Natural killer cell (primary cell): Measurements from ENCODE around the gene CD200R1L. TPM values are rescaled to one million over a fixed set of nuclear protein-coding genes. Genes with fewer than 3 reads are reported as not detected.

ENCODE experiments used
- ATAC-seq, 3 donors: fragments of 150-1000 bp in 2 of 3; fragments of 200-7000 bp in 1 of 3; cut with Tn5 transposase; 1 replicate in 1 of 3; 2 replicates in 2 of 3; pipeline ENCODE4 v1.10.0; 2021; ENCODE audit warnings: mild to moderate bottlenecking in 2 of 3, moderate library complexity in 2 of 3
- DNase-seq, 2 donors: peaks; one replicate each; pipeline versions ENCODE4 v3.0.0 to v3.0.0-alpha.2; 2013 to 2021; ENCODE audit warnings: mixed read lengths in 1 of 2
- H3K27ac ChIP-seq: one replicate; pipeline ENCODE4 v1.5.1; 2013; ENCODE audit warnings: mild to moderate bottlenecking, low read length
- H3K27me3 ChIP-seq: one replicate; pipeline ENCODE4 v1.6.1; 2013; ENCODE audit warnings: low read length; ENCODE audit not compliant: control insufficient read depth, insufficient read depth
- H3K36me3 ChIP-seq: one replicate; pipeline ENCODE4 v1.6.1; 2013; ENCODE audit warnings: low read length; ENCODE audit not compliant: control insufficient read depth, insufficient read depth
- H3K4me1 ChIP-seq: one replicate; pipeline ENCODE4 v1.6.1; 2013; ENCODE audit warnings: low read length; ENCODE audit not compliant: control insufficient read depth, insufficient read depth
- H3K4me3 ChIP-seq: one replicate; pipeline ENCODE4 v1.5.1; 2013; ENCODE audit warnings: low read length
- H3K9me3 ChIP-seq: one replicate; pipeline ENCODE4 v1.6.1; 2013; ENCODE audit warnings: low read length; ENCODE audit not compliant: control insufficient read depth, insufficient read depth
- H3K27ac Mint-ChIP-seq, 2 donors: one replicate each; pipeline ENCODE4 v1.8.0; 2022; ENCODE audit warnings: mild to moderate bottlenecking in 2 of 2, mixed read lengths in 2 of 2, moderate library complexity in 1 of 2
- H3K27me3 Mint-ChIP-seq, 2 donors: one replicate each; pipeline ENCODE4 v1.8.0; 2022; ENCODE audit warnings: low read depth in 2 of 2, mixed read lengths in 2 of 2
- H3K36me3 Mint-ChIP-seq: one replicate; pipeline ENCODE4 v1.8.0; 2022; ENCODE audit warnings: mixed read lengths
- H3K4me1 Mint-ChIP-seq, 2 donors: one replicate each; pipeline ENCODE4 v1.8.0; 2022; ENCODE audit warnings: mixed read lengths in 2 of 2
- H3K4me3 Mint-ChIP-seq: one replicate; pipeline ENCODE4 v1.8.0; 2022; ENCODE audit warnings: mild to moderate bottlenecking, moderate library complexity, mixed read lengths
- H3K9me3 Mint-ChIP-seq, 2 donors: one replicate each; pipeline ENCODE4 v1.8.0; 2022; ENCODE audit warnings: mixed read lengths in 2 of 2
- CTCF ChIP-seq: fragments of 200-600 bp; IDR thresholded peaks from one replicate; pipeline ENCODE4 v1.8.0; 2022; ENCODE audit warnings: antibody characterized with exemption
- WGBS: methylation state at CpG from one replicate; pipeline ENCODE4 v1.1.7; 2013; ENCODE audit warnings: missing lambda C conversion rate; ENCODE audit not compliant: insufficient coverage; 5-methylcytosine and 5-hydroxymethylcytosine counted together
- intact Hi-C: fragments of 100-400 bp; cut with micrococcal nuclease; formaldehyde crosslinking; loops from one replicate; pipeline ENCODE4 v1.14.2; 2022
- total RNA-seq, 4 donors: library from RNA; stranded (reverse); fragments of 120-200 nt in 1 of 4; gene quantifications; one replicate each; pipeline versions ENCODE4 v1.2.3 to v1.2.4, GENCODE V29; 2013 to 2022

Gene CD200R1L
- total RNA-seq, 3 donors from 2014 or later (not counting 1 experiment from before 2014, with no cell fraction given): 1.3 TPM; not detected in 2

- TF ChIP-seq CTCF: no peak
- H3K4me3 Mint-ChIP-seq: no peak overlapping the region
- no peaks in the 10 kb centered on the region for H3K36me3 ChIP-seq
- H3K4me1 Mint-ChIP-seq: peaks cover 4 to 5% of the 10 kb centered on the region in 2 donors
- H3K36me3 Mint-ChIP-seq: no peaks in the 10 kb centered on the region
- H3K27me3 ChIP-seq: no peaks in the 10 kb centered on the region
- H3K4me1 ChIP-seq: peaks cover 3% of the 10 kb centered on the region
- no peaks in the 10 kb centered on the region for H3K9me3 Mint-ChIP-seq
- H3K4me3 ChIP-seq: no peak overlapping the region
- H3K27me3 Mint-ChIP-seq: no peaks in the 10 kb centered on the region
- no peak overlapping the region for H3K27ac ChIP-seq
- H3K9me3 ChIP-seq: no peaks in the 10 kb centered on the region
- no peak overlapping the region for H3K27ac Mint-ChIP-seq
- intact Hi-C loops: no loop called here
- DNase-seq: no peak
- ATAC-seq: no peak
Observed at GRCh38 chr3:112817271-112817670, 29.4 kb downstream of the CD200R1L start.

GRCh38 chr3:112815981-112816380 lies 30.7 kb downstream of the CD200R1L start:
- no peaks in the 10 kb centered on the region for H3K27me3 ChIP-seq
- H3K27me3 Mint-ChIP-seq: no peaks in the 10 kb centered on the region
- no peak for DNase-seq
- no peaks in the 10 kb centered on the region for H3K9me3 Mint-ChIP-seq
- H3K27ac Mint-ChIP-seq: no peak overlapping the region
- no peaks in the 10 kb centered on the region for H3K36me3 Mint-ChIP-seq
- no peak for TF ChIP-seq CTCF
- H3K4me1 Mint-ChIP-seq: peaks cover 12 to 14% of the 10 kb centered on the region in 2 donors
- no peak overlapping the region for H3K4me3 Mint-ChIP-seq
- intact Hi-C loops: loop anchor here (2.0 kb wide), 1 partner anchor 173 kb away; no protein-coding TSS in a partner anchor
- no peaks in the 10 kb centered on the region for H3K36me3 ChIP-seq
- no peak for ATAC-seq
- H3K4me1 ChIP-seq: peaks cover 7% of the 10 kb centered on the region
- no peak overlapping the region for H3K4me3 ChIP-seq
- no peaks in the 10 kb centered on the region for H3K9me3 ChIP-seq
- no peak overlapping the region for H3K27ac ChIP-seq

- DNase-seq (peak in 1 of 2 donors; percentile 40), ATAC-seq (no peak)
- 57% methylated on average over 2 of the region's 2 CpGs for WGBS
- H3K27ac ChIP-seq: no peak overlapping the region
- H3K4me1 ChIP-seq: peaks cover 7% of the 10 kb centered on the region
- intact Hi-C loops: loop anchor here (2.0 kb wide), 1 partner anchor 171 kb away; no protein-coding TSS in a partner anchor
- Mint-ChIP-seq H3K27ac (no peak overlapping the region), H3K9me3 (no peaks in the 10 kb centered on the region), H3K4me1 (peaks cover 12 to 14% of the 10 kb centered on the region in 2 donors), H3K4me3 (no peak overlapping the region), H3K36me3 (no peaks in the 10 kb centered on the region), H3K27me3 (no peaks in the 10 kb centered on the region)
- no peaks in the 10 kb centered on the region for H3K27me3 ChIP-seq
- H3K36me3 ChIP-seq: no peaks in the 10 kb centered on the region
- H3K9me3 ChIP-seq: no peaks in the 10 kb centered on the region
- no peak overlapping the region for H3K4me3 ChIP-seq
- TF ChIP-seq CTCF: no peak
Observed at GRCh38 chr3:112814266-112814665, 32.4 kb downstream of the CD200R1L start.

GRCh38 chr3:112813723-112814171 lies 32.9 kb downstream of the CD200R1L start:
- DNase-seq (peak in 1 of 2 donors; percentile 8), ATAC-seq (peak in 2 of 3 donors; percentile 40 to 85)
- H3K4me1 Mint-ChIP-seq: peaks cover 12 to 14% of the 10 kb centered on the region in 2 donors
- no CpG with 5 or more reads among the region's 2 CpGs for WGBS
- no peak overlapping the region for H3K4me3 ChIP-seq
- H3K36me3 ChIP-seq: no peaks in the 10 kb centered on the region
- no peaks in the 10 kb centered on the region for H3K9me3 ChIP-seq
- no peak for TF ChIP-seq CTCF
- H3K9me3 Mint-ChIP-seq: no peaks in the 10 kb centered on the region
- intact Hi-C loops: loop anchor here (2.0 kb wide), 1 partner anchor 171 kb away; no protein-coding TSS in a partner anchor
- no peak overlapping the region for H3K27ac ChIP-seq
- H3K36me3 Mint-ChIP-seq: no peaks in the 10 kb centered on the region
- H3K4me3 Mint-ChIP-seq: no peak overlapping the region
- H3K27ac Mint-ChIP-seq: no peak overlapping the region
- peaks cover 7% of the 10 kb centered on the region for H3K4me1 ChIP-seq
- no peaks in the 10 kb centered on the region for H3K27me3 Mint-ChIP-seq
- H3K27me3 ChIP-seq: no peaks in the 10 kb centered on the region
